ENCODE results near the gene GJD4.

GRCh38 chr10:35639021-35639727 lies 34.0 kb downstream of the GJD4 start:
- TF ChIP-seq NPAS2 (CRISPR knock-in tag; IDR thresholded peaks at IDR 0.05; ENCODE audit: borderline replicate concordance) (no peak), RCOR1 (IDR thresholded peaks at IDR 0.05; ENCODE audit: low read depth, low read length) (no peak), CEBPB (IDR thresholded peaks at IDR 0.05) (no peak), TP53 (CRISPR knock-in tag; IDR thresholded peaks at IDR 0.05) (no peak), RFX5 (IDR thresholded peaks at IDR 0.05) (no peak), RNF2 (IDR thresholded peaks at IDR 0.05; ENCODE audit: borderline replicate concordance, low read depth) (no peak), CTCF (IDR thresholded peaks at IDR 0.05) (no peak), JUNB (IDR thresholded peaks at IDR 0.05) (no peak), CBX2 (IDR thresholded peaks at IDR 0.05; ENCODE audit: borderline replicate concordance, low read depth) (no peak)
